Fibroblast of mammary gland (primary cell): ENCODE results near the gene CD300LB.
"Not testable (repeated sequence)": the region's sequence is repeated elsewhere in the genome, so short reads cannot be mapped to it uniquely, and the experiment has no call there.

Experiments
- DNase-seq: peaks from one replicate; pipeline ENCODE4 v3.0.0-alpha.2; 2010; ENCODE audit warnings: low read depth
- H3K4me3 ChIP-seq: 2 replicates; pipeline ENCODE4 v1.5.1; 2011; ENCODE audit warnings: low read depth, mild to moderate bottlenecking, low read length, moderate library complexity; ENCODE audit not compliant: control insufficient read depth
- CTCF ChIP-seq: conservative IDR thresholded peaks from 2 replicates; pipeline ENCODE4 v1.5.1; 2011; ENCODE audit warnings: low read depth, low read length, inconsistent platforms; ENCODE audit not compliant: control insufficient read depth, insufficient read depth

The CD300LB gene

DNA sequence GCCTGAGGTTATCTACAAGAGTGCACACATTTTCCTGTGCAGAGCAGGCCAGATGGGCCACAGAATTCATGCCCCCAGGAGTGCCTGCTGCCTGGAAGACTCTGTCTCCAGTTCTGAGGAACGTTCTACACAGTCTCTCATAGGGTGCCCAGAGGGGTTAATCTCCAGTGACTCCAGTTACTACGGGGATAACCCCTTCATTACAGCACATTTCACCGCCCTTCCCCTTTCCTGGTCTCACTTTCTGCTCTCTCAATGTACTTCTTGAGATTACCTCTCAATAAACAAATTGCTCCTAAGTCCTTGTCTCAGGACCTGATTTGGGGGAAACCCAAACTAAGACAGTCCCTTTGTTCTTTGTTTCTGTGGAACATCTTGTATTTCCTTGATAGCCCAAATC is 30.3 kb upstream of the CD300LB start:
- H3K4me3 ChIP-seq, result no peak overlapping the region
- DNase-seq, result no peak
- no peak for TF ChIP-seq CTCF

GRCh38 chr17:74558882-74559519 is 27.7 kb upstream of the CD300LB start:
- TF ChIP-seq CTCF, result no peak
- no peak overlapping the region for H3K4me3 ChIP-seq
- DNase-seq, result no peak

DNA sequence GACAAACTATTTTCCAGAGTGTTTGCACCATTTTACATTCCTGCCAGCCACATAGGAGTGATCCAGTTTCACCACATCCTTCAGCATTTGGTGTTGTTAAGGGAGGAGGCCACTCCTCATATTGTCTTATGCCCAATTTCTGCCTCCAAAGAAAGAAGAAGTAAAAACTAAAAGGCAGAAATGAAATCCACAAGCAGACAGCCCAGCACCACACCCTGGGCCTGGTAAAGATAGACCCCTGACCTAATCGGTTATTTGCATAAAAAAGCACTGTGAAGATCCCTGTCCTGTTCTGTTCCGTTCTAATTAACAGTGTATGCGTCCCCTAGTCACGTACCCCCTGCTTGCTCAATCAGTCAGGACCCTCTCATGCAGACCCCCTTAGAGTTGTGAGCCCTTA is 27.1 kb upstream of the CD300LB start:
- H3K4me3 ChIP-seq, DNase-seq: not testable (repeated sequence)

DNA sequence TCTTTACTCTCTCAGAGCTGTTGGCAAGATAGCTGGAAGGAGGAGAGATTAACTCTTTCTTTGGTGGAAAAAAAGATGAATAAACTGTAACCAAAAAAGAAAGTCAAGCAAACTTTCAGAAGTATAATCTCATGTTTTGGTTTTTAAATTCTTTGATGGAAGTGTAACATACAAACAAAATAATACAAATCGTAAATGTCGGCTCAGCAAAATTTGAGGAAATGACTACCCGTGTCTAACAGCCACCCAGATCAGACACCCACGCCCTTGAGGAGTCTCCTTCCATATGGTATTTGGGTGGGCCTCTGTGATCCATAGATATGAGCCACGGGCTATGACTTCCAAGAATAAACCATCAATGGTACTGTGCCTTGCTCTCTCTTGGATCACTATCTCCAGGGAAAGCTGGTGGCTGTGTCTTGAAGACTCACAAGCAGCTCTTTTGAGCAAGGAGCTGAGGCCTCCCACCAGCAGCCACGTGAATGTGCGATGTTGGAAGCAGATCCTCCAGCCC is 24.2 kb upstream of the CD300LB start:
- DNase-seq, result no peak
- no peak overlapping the region for H3K4me3 ChIP-seq
- no peak for TF ChIP-seq CTCF

DNA sequence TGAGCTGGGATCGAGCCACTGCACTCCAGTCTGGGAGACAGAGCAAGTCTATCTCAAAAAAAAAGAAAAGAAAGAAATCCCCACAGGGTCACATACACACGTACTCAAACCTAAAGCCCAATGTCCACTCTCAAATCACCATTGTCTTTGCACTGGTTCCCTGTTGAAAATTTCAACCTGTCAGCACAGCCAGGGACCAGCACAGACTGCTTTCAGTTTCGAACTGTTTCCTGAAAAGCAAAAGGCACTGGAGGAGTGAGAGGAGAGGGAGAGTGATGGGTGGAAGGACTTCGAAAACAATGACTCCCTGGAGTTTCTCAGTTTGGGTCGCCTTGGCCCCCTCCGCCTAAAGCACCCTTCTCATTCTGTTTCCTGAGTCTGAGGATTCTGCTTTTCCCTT is 23.6 kb upstream of the CD300LB start:
- no peak for DNase-seq
- no peak for TF ChIP-seq CTCF
- no peak overlapping the region for H3K4me3 ChIP-seq

- TF ChIP-seq CTCF, result no peak
- H3K4me3 ChIP-seq, result no peak overlapping the region
- no peak for DNase-seq
Observed at GRCh38 chr17:74552037-74552436, 20.8 kb upstream of the CD300LB start.

DNA sequence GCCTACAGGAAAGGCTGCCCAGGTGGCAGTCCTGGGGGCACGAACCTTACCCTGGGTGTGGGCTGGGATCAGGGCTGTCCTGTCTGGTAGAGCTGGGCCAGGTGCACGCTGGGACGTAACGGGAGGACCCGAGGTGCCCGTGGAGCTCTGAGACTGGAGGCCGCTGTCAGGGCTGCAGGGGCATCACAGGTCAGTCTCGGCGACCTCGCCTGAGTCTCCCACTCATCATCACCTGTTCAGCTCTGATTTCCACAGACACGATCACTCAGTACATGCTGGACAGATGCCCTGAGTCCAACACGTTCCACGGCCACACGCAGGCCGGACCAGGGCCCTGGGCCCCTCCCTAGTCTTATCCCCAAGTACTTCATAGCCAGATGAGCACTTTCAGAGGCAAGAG is 19.3 kb upstream of the CD300LB start:
- H3K4me3 ChIP-seq, result no peak overlapping the region
- no peak for TF ChIP-seq CTCF
- no peak for DNase-seq
